Stimulated activated CD4-positive, alpha-beta T cell treated with anti-CD3 and anti-CD28 coated beads, TNF-alpha, amount 100 ng/mL, for 48 hours (primary cell): ENCODE data around the gene CEP170B.
"Not testable (repeated sequence)": the region's sequence is repeated elsewhere in the genome, so short reads cannot be mapped to it uniquely, and the experiment has no call there.

Experiments
- DNase-seq, 3 donors: peaks; one replicate each; pipeline ENCODE4 v3.0.0-alpha.2; 2020; ENCODE audit warnings: low read depth in 3 of 3

Gene CEP170B

GRCh38 chr14:104878582-104878981 lies 13.5 kb downstream of the CEP170B start:
- no peak for DNase-seq

GRCh38 chr14:104879201-104879982 lies 14.3 kb downstream of the CEP170B start:
- DNase-seq = no peak

GRCh38 chr14:104879983-104880565 lies 15.0 kb downstream of the CEP170B start:
- DNase-seq = no peak

DNA sequence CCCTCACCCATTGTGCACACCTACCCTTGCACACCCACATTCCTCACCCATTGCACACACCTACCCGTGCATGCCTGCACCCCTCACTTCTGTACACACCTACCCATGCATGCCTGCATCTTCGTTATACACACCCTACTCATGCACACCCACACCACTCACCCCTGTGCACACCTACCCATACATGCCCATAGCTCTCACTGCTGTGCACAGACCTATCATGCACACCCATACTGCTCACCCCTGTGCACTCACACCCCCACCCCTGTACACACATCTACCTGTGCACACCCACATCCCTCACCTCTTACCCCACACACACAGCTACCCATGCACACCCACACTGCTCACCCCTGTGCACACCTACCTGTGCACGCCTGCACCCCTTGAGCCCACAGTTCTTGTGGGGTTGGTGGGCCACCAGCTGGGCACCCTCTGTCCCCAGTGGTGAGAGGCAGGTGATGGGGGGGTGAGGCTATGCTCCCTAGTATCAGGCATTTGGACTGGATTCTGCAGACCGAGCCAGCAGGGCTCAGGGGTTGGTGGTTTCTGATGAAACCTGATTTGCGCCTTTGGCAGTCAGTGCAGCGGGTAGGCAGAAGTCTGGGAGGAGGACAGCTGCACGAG lies 15.6 kb downstream of the CEP170B start:
- no peak for DNase-seq

DNA sequence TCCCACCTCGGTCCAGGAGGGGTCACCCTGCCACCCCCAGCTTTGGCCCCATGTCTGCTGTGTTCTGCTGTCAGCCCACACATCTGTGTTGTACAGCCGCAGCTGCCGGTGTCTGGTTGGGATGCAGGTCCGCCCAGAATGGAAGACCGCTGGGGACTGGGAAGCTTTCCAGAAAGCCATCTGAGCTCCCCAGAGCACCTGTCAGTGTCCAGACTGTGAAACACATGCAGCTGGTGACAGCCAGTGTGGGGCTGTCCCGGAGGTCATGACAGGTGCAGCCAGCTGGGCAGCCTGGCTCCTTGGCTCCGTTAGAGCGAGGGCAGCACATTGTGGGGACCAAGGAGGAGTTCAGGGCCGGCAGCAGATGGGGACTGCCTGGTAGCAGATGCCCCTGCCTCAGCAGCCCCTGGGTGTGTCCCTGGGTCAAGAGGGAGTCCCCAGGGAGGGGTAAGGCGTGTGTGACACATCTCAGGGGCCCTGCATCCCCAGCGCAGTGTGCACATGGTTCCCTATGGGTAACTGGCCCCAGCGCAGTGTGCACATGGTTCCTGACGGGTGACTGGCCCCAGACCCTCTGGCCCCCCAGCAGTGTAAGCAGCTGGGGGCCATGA lies 16.4 kb downstream of the CEP170B start:
- DNase-seq = no peak

DNA sequence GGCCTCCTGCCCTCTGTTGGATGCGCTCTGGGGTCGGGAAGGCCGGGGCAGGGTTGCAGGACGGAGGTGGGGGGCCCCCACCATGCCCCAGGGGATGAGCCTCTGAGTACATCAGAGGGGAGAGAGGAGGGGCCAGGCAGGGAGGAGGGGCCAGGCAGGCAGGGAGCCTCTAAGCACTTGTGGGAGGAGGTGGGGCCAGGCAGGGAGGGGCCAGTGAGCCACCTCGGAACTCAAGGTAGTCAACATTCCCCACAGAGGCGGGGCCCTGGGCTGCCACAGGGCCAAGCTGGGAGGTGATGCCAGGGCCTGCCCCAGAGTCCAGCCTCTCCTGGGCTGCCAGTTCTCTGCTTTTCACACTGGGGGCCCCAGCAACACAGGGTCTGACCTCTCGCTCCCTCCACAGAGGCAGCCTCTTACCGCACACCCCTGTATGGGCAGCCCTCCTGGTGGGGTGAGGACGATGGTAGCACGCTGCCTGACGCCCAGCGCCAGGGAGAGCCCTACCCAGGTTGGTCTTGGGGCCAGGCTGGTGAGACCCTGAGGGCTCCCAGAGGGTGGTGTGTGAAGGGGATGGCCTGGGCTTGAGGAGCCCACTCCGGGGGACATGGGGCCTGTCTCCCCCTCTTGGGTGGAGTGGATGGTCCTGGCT lies 17.4 kb downstream of the CEP170B start:
- no peak for DNase-seq

- DNase-seq = no peak
Measured at GRCh38 chr14:104882991-104883660, 18.1 kb downstream of the CEP170B start.

DNA sequence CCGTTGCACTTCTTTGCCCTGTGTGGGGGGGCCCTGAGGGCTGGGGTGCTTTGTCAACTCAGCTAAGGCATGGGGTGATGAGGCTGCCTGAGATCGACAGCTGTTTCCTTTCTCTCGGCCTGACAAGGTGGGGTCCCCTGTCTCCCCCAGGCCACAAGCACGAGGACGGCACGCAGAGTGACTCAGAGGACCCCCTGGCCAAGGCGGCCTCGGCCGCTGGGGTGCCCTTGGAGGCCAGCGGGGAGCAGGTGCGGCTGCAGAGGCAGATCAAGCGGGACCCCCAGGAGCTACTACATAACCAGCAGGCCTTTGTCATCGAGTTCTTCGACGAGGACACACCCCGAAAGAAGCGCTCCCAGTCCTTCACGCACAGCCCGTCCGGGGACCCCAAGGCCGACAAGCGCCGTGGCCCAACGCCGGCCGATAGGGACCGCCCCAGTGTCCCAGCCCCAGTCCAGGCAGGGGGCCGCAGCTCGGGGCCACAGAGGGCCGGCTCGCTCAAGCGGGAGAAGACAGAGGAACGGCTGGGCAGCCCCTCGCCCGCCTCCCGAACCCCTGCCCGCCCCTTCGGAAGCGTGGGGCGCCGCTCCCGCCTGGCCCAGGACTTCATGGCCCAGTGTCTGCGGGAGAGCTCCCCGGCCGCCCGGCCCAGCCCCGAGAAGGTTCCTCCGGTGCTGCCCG lies 18.8 kb downstream of the CEP170B start:
- no peak for DNase-seq

DNA sequence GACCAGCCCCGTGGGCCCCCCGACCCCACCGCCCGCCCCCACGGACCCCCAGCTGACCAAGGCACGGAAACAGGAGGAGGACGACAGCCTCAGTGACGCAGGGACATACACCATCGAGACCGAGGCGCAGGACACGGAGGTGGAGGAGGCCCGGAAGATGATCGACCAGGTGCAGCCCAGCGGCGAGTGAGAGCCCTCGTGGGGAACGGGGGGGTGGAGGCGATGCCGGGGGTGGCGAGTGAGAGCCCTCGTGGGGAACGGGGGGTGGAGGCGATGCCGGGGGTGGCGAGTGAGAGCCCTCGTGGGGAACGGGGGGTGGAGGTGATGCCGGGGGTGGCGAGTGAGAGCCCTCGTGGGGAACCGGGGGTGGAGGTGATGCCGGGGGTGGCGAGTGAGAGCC lies 19.3 kb downstream of the CEP170B start:
- DNase-seq = not testable (repeated sequence)

DNA sequence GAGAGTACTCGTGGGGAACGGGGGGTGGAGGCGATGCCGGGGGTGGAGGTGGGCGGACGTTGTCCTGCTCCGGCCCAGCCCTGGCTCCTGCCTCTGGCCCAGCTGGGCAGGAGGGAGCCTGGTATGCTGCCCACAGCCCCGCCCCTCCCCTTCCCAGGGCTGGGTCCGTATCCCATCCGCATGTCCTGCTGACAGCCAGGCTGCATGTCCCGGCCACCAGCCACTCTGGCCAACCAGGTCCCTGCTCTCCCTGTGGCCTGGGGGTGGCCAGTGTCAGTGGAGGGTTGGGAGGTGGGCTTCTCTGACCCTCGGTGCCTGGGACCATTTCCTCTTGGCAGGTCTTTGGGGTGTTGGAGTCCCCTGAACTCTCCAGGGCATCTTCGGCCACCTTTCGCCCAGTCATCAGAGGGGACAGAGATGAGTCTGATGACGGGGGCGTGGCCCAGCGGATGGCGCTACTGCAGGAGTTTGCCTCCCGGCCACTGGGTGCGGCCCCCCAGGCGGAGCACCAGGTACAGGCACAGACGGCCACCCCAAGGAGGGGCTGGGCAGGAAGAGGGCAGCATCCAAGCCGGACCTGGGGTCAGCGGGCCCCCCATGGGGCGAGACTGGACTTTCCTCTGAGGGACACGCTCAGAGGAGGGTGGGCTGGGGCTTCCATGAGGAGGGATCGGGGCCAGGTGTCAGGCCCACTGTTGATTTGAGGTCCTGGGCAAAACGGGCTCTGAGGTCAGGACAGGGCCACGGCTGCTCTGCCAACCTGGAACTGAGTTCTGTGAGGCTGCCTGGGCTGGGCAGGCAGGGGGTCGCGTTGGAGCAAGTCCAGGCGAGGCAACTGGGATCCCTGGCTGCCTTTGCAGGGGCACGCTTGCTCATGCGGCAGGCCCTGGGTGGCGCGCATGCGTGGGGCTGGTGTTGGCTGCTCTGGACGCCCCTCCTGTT lies 20.2 kb downstream of the CEP170B start:
- DNase-seq = no peak

GRCh38 chr14:104885973-104886689 lies 21.1 kb downstream of the CEP170B start:
- no peak for DNase-seq

GRCh38 chr14:104886690-104887622 lies 21.9 kb downstream of the CEP170B start:
- no peak for DNase-seq

- no peak for DNase-seq
Measured at GRCh38 chr14:104887623-104888488, 22.8 kb downstream of the CEP170B start.

- DNase-seq = no peak
Measured at GRCh38 chr14:104888489-104889374, 23.7 kb downstream of the CEP170B start.

DNA sequence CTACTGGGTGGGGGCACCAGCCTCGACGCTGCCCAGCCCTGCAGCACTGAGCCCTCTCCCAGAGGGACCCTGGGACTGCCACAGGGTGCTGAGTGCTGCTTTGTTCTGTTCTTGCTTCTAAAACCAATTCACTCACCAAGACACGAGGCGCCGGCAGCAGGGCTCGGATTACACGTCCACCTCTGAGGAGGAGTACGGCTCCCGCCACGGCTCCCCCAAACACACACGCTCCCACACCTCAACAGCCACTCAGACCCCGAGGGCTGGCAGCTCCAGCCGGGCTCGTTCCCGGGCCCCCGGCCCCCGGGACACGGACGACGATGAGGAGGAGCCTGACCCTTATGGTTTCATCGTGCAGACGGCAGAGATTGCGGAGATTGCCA lies 24.3 kb downstream of the CEP170B start:
- no peak for DNase-seq

- not testable (repeated sequence) for DNase-seq
Measured at GRCh38 chr14:104890292-104890691, 25.2 kb downstream of the CEP170B start.
